ENCODE measurements around the gene IQCB1. TPM values are rescaled to one million over a fixed set of nuclear protein-coding genes. Genes with fewer than 3 reads are reported as not detected.
"Not testable (repeated sequence)": the region's sequence is repeated elsewhere in the genome, so short reads cannot be mapped to it uniquely, and the experiment has no call there.

The IQCB1 gene
- total RNA-seq, 1 donor from 2014 or later, result 52.4 TPM

DNA sequence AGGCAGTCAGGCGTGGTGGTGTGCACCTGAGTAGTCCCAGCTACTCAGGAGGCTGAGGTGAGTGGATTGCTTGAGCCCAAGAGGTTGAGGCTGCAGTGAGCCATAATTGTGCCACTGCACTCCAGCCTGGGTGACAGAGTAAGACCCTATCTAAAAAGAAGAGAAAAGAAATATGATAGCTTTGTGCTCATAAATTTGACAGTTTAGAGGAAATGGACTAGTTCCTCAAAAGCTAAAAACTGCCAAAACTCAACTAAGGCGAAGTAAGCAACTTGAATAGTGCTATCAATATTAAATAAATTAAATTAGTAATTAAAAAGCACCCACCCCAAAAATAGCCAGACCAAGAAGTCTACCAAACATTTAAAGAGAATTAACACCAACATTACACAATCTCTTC is 34.9 kb upstream of the IQCB1 start:
- Mint-ChIP-seq H3K9me3 (no peaks in the 10 kb centered on the region), H3K36me3 (ENCODE audit: low read depth) (peaks cover 55% of the 10 kb centered on the region), H3K27me3 (no peaks in the 10 kb centered on the region), H3K4me1 (peaks cover 48% of the 10 kb centered on the region), H3K27ac (peak overlapping the region; percentile 43), H3K4me3 (no peak overlapping the region)
- no peak for TF ChIP-seq CTCF (IDR thresholded peaks at IDR 0.05)
- ATAC-seq (ENCODE audit: low read depth), result peak; percentile 34
- ChIA-PET CTCF (no interaction called here), POLR2A (no interaction called here)
- intact Hi-C loops (cut with micrococcal nuclease), result loop anchor here (5.0 kb wide), 1 partner anchor 322 kb away; the partner anchor contains the start of gene POLQ
- DNase-seq, result no peak

GRCh38 chr3:121863801-121864200 is 28.9 kb upstream of the IQCB1 start:
- no peaks in the 10 kb centered on the region for H3K27me3 Mint-ChIP-seq
- ChIA-PET POLR2A (no interaction called here), CTCF (no interaction called here)
- TF ChIP-seq CTCF (IDR thresholded peaks at IDR 0.05), result no peak
- ATAC-seq (ENCODE audit: low read depth) (no peak), DNase-seq (no peak)
- no peak overlapping the region for H3K27ac Mint-ChIP-seq
- H3K4me1 Mint-ChIP-seq, result peaks cover 35% of the 10 kb centered on the region
- intact Hi-C loops (cut with micrococcal nuclease), result no loop called here
- no peaks in the 10 kb centered on the region for H3K9me3 Mint-ChIP-seq
- peaks cover 84% of the 10 kb centered on the region for H3K36me3 Mint-ChIP-seq (ENCODE audit: low read depth)
- no peak overlapping the region for H3K4me3 Mint-ChIP-seq

GRCh38 chr3:121863247-121863646 is 28.4 kb upstream of the IQCB1 start:
- POLR2A ChIA-PET; H3K27me3 Mint-ChIP-seq; ATAC-seq (ENCODE audit: low read depth); H3K4me3 Mint-ChIP-seq; H3K9me3 Mint-ChIP-seq; CTCF ChIA-PET; H3K27ac Mint-ChIP-seq; intact Hi-C loops (cut with micrococcal nuclease); DNase-seq: not testable (repeated sequence)
- H3K4me1 Mint-ChIP-seq, result peaks cover 33% of the 10 kb centered on the region
- H3K36me3 Mint-ChIP-seq (ENCODE audit: low read depth), result peaks cover 86% of the 10 kb centered on the region

- Mint-ChIP-seq H3K4me1 (peaks cover 34% of the 10 kb centered on the region), H3K36me3 (ENCODE audit: low read depth) (peaks cover 80% of the 10 kb centered on the region)
- H3K27ac Mint-ChIP-seq; POLR2A ChIA-PET; ATAC-seq (ENCODE audit: low read depth); H3K4me3 Mint-ChIP-seq; H3K9me3 Mint-ChIP-seq; DNase-seq; CTCF ChIA-PET; H3K27me3 Mint-ChIP-seq: not testable (repeated sequence)
- intact Hi-C loops (cut with micrococcal nuclease), result loop anchor here (5.0 kb wide), 1 partner anchor 235 kb away; no protein-coding TSS in a partner anchor
Observed at GRCh38 chr3:121857778-121858177, 22.9 kb upstream of the IQCB1 start.

DNA sequence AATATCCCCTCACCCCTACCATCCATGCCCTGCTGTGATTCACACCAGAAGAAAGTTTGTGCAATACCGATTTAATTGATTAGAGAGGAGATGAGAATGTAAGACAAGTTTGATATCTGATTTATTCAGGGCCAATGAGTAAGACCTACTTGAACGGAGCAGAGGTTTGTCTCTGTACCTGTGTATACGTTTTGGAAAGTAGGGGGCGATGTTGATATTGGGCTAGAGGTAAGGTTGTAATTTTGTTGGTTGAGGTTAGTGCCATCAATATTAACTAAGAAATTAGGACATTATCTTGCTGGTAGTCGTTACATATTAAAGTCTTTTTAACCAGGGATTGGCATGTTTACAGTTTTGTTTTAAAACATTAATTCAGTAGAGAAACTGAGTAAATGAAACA is 20.7 kb upstream of the IQCB1 start:
- intact Hi-C loops (cut with micrococcal nuclease), result loop anchor here (1.0 to 5.0 kb wide), 2 partner anchors 237 to 404 kb away; no protein-coding TSS in a partner anchor
- peaks cover 2% of the 10 kb centered on the region for H3K9me3 Mint-ChIP-seq

DNA sequence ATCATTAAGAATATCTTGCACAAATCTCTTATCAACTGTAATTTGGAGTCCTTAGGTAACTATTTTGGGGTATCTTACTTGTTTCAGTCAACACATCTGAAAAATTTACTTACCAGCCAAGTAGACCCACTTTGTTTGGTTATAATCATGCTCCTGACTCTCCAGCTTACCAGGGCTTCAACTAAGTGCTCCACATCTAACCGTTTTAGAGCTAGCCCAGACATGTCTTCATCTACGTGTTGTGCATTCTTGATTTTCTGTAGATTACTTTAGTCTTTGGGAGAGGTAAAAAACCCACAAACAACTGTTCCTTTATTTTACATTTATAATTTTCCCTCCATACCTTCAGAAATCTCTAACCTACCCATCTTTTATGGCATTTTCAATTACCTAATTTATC is 17.4 kb upstream of the IQCB1 start:
- no peak for DNase-seq
- CTCF ChIA-PET, result interaction anchor here (1.6 kb wide), 2 partner anchors 305 to 406 kb away, joined by 3 to 9 read pairs; no protein-coding TSS in a partner anchor
- no peaks in the 10 kb centered on the region for H3K9me3 Mint-ChIP-seq
- intact Hi-C loops (cut with micrococcal nuclease), result loop anchor here (2.0 kb wide), 1 partner anchor 305 kb away; no protein-coding TSS in a partner anchor
- peaks cover 34% of the 10 kb centered on the region for H3K4me1 Mint-ChIP-seq
- H3K36me3 Mint-ChIP-seq (ENCODE audit: low read depth), result peaks cover 67% of the 10 kb centered on the region
- TF ChIP-seq CTCF (IDR thresholded peaks at IDR 0.05), result no peak
- no peak overlapping the region for H3K27ac Mint-ChIP-seq
- POLR2A ChIA-PET, result no interaction called here
- no peak for ATAC-seq (ENCODE audit: low read depth)
- H3K27me3 Mint-ChIP-seq, result no peaks in the 10 kb centered on the region
- no peak overlapping the region for H3K4me3 Mint-ChIP-seq

More for the DNA sequence above, 20.7 kb upstream of the IQCB1 start:
- no peak for TF ChIP-seq CTCF (IDR thresholded peaks at IDR 0.05)
- peak; percentile 42 for ATAC-seq (ENCODE audit: low read depth)
- ChIA-PET POLR2A (no interaction called here), CTCF (no interaction called here)
- Mint-ChIP-seq H3K27ac (no peak overlapping the region), H3K27me3 (no peaks in the 10 kb centered on the region), H3K4me3 (no peak overlapping the region), H3K36me3 (ENCODE audit: low read depth) (peaks cover 73% of the 10 kb centered on the region), H3K4me1 (peaks cover 32% of the 10 kb centered on the region)
- DNase-seq, result no peak

Data from activated B cell treated with CpG ODN at 0.5 μM for 24 hours (primary cell).